ENCODE results near the gene RABEP1. TPM values are rescaled to one million over a fixed set of nuclear protein-coding genes. Genes with fewer than 3 reads are reported as not detected.

Gene RABEP1
- total and polyA plus RNA-seq, 9 of the 15 experiments (the other 6 are each of a cell fraction or from before 2014, with no cell fraction given) = 8.2 to 38.9 (median 30.3) TPM

DNA sequence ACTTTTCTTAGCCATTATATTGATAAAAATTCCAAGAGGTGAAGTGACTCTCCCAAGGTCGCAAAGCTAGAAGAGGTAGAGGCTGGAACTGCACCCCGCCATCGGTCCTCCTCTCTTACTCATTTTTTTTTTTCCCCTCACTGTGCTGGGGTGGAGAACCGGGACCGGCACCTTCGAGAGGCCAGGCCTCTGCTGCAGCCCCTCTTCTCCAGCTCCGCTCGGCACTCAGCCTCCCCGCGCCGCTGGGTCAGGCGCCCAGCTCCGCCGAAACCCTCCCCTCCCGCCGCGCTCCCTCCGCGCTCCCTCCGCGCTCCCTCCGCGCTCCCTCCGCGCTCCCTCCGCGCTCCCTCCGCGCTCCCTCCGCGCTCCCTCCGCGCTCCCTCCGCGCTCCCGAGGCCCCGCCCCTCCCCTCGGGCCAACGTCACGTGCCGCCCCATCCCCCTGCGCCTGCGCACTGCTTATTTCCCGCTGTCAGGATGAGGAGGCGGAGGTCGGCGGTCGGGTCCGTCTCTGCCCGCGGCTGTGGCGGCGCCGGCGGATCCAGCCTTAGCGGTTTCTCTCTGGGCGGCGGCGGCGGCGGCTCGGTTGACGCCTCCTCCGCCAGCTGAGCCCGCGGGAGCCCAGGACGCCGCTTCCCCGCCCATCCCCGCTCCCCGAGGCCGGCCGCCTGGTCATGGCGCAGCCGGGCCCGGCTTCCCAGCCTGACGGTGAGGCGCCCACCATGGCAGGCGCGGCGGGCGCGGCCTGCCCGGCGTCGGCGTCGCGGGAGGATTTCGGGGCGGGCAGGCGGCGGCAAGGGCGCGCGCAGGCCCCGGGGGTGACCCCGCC, at the start of gene RABEP1 (continued):
- TF ChIP-seq, protein P1, sequence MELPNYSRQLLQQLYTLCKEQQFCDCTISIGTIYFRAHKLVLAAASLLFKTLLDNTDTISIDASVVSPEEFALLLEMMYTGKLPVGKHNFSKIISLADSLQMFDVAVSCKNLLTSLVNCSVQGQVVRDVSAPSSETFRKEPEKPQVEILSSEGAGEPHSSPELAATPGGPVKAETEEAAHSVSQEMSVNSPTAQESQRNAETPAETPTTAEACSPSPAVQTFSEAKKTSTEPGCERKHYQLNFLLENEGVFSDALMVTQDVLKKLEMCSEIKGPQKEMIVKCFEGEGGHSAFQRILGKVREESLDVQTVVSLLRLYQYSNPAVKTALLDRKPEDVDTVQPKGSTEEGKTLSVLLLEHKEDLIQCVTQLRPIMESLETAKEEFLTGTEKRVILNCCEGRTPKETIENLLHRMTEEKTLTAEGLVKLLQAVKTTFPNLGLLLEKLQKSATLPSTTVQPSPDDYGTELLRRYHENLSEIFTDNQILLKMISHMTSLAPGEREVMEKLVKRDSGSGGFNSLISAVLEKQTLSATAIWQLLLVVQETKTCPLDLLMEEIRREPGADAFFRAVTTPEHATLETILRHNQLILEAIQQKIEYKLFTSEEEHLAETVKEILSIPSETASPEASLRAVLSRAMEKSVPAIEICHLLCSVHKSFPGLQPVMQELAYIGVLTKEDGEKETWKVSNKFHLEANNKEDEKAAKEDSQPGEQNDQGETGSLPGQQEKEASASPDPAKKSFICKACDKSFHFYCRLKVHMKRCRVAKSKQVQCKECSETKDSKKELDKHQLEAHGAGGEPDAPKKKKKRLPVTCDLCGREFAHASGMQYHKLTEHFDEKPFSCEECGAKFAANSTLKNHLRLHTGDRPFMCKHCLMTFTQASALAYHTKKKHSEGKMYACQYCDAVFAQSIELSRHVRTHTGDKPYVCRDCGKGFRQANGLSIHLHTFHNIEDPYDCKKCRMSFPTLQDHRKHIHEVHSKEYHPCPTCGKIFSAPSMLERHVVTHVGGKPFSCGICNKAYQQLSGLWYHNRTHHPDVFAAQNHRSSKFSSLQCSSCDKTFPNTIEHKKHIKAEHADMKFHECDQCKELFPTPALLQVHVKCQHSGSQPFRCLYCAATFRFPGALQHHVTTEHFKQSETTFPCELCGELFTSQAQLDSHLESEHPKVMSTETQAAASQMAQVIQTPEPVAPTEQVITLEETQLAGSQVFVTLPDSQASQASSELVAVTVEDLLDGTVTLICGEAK (IDR thresholded peaks at IDR 0.05) = 0 out of 2 replicates have a peak, but pooled peaks have one; percentile 27
- TF ChIP-seq, protein P1 (CRISPR knock-in tag; IDR thresholded peaks at IDR 0.05) = no peak
- TF ChIP-seq, protein P2, sequence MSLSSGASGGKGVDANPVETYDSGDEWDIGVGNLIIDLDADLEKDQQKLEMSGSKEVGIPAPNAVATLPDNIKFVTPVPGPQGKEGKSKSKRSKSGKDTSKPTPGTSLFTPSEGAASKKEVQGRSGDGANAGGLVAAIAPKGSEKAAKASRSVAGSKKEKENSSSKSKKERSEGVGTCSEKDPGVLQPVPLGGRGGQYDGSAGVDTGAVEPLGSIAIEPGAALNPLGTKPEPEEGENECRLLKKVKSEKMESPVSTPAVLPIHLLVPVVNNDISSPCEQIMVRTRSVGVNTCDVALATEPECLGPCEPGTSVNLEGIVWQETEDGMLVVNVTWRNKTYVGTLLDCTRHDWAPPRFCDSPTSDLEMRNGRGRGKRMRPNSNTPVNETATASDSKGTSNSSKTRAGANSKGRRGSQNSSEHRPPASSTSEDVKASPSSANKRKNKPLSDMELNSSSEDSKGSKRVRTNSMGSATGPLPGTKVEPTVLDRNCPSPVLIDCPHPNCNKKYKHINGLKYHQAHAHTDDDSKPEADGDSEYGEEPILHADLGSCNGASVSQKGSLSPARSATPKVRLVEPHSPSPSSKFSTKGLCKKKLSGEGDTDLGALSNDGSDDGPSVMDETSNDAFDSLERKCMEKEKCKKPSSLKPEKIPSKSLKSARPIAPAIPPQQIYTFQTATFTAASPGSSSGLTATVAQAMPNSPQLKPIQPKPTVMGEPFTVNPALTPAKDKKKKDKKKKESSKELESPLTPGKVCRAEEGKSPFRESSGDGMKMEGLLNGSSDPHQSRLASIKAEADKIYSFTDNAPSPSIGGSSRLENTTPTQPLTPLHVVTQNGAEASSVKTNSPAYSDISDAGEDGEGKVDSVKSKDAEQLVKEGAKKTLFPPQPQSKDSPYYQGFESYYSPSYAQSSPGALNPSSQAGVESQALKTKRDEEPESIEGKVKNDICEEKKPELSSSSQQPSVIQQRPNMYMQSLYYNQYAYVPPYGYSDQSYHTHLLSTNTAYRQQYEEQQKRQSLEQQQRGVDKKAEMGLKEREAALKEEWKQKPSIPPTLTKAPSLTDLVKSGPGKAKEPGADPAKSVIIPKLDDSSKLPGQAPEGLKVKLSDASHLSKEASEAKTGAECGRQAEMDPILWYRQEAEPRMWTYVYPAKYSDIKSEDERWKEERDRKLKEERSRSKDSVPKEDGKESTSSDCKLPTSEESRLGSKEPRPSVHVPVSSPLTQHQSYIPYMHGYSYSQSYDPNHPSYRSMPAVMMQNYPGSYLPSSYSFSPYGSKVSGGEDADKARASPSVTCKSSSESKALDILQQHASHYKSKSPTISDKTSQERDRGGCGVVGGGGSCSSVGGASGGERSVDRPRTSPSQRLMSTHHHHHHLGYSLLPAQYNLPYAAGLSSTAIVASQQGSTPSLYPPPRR (CRISPR knock-in tag; IDR thresholded peaks at IDR 0.05; ENCODE audit: borderline replicate concordance) = no peak
- TF ChIP-seq, protein P3, sequence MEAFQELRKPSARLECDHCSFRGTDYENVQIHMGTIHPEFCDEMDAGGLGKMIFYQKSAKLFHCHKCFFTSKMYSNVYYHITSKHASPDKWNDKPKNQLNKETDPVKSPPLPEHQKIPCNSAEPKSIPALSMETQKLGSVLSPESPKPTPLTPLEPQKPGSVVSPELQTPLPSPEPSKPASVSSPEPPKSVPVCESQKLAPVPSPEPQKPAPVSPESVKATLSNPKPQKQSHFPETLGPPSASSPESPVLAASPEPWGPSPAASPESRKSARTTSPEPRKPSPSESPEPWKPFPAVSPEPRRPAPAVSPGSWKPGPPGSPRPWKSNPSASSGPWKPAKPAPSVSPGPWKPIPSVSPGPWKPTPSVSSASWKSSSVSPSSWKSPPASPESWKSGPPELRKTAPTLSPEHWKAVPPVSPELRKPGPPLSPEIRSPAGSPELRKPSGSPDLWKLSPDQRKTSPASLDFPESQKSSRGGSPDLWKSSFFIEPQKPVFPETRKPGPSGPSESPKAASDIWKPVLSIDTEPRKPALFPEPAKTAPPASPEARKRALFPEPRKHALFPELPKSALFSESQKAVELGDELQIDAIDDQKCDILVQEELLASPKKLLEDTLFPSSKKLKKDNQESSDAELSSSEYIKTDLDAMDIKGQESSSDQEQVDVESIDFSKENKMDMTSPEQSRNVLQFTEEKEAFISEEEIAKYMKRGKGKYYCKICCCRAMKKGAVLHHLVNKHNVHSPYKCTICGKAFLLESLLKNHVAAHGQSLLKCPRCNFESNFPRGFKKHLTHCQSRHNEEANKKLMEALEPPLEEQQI (IDR thresholded peaks at IDR 0.05) = no peak
- no peak for TF ChIP-seq TCF7 (IDR thresholded peaks at IDR 0.05; ENCODE audit: borderline replicate concordance)
- TF ChIP-seq CCNT2 (IDR thresholded peaks at IDR 0.05; ENCODE audit: borderline replicate concordance, extremely low read depth, insufficient read length, low read depth, low read length) = peak; percentile 29
- no peak for TF ChIP-seq HEY1 (CRISPR knock-in tag; IDR thresholded peaks at IDR 0.05; ENCODE audit: borderline replicate concordance)
- peak; percentile 69 for TF ChIP-seq POLR2A (conservative IDR thresholded peaks at IDR 0.05)
- TF ChIP-seq DPF2 (IDR thresholded peaks at IDR 0.05) = 0 out of 2 replicates have a peak, but pooled peaks have one; percentile 12
- peak; percentile 99 for TF ChIP-seq PCBP1 (IDR thresholded peaks at IDR 0.05; ENCODE audit: low read depth, low read length, poor library complexity, severe bottlenecking)

All from K562 (cell line).